Kidney capillary endothelial cell (primary cell): ENCODE results near the gene OSBPL8.
"Not testable (repeated sequence)": the region's sequence is repeated elsewhere in the genome, so short reads cannot be mapped to it uniquely, and the experiment has no call there.

ENCODE experiments used
- DNase-seq: peaks from one replicate; pipeline ENCODE4 v3.0.0-alpha.2; 2018; ENCODE audit warnings: low spot score

Gene OSBPL8

GRCh38 chr12:76422154-76422542, 137.4 kb downstream of the OSBPL8 start:
- no peak for DNase-seq

- DNase-seq: no peak
These were observed 138.5 kb downstream of the OSBPL8 start for GRCh38 chr12:76421046-76421445.

- DNase-seq: no peak
These were observed 139.3 kb downstream of the OSBPL8 start for GRCh38 chr12:76420222-76420621.

DNA sequence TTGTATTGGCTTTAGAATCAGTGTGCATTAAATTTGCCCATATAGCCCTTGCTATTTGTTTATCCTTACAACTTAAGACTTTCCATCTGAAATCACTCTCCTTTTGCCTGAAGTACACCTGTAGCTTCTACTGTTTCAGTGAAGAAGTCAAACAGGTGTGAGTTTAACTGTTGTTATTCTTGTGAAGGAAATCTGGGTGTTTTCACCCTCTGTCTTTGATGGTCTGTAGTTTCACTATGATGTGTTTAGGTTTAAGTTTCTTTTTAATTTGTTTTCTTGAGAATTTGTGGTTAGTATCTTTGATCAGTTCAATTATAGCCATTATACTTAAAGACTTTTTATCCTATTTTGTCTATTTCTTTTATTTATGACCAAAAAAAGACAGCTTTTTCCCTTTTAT, 142.5 kb downstream of the OSBPL8 start:
- DNase-seq: no peak

DNA sequence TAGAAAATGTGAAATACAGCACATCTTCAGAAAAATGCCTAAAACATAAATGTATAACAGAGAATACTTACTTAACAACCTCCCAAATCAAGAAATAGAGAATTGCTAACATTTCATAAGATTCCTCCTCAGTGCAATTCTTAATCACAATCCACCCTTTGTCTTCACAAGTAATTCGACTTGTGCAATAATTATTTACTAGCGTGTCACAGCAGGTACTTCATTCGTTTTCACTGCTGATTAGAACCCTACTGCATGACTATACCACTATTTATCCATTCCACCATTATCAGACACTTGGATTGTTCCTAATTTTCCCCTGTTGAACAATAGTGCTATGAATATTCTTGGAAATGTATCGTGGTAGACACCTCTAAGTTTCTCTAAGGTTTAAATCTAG, 146.4 kb downstream of the OSBPL8 start:
- no peak for DNase-seq

DNA sequence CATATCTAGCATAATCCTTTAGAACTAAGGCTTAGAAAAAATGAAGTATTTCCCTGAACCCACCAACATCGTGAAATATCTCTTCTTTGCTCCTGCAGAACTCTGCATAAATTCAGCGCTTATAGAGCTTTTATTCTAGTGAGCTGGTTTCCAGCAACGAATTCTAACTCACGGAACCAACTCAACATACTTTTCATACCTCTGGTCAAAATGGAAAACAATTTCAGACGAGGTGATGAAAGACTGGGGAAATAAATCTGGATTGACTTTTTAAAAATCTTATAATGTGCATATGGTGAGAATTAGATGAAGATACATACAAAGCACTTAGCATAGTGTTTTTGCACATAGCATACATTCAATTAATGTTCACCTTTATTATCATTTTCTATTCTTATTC, 148.8 kb downstream of the OSBPL8 start:
- DNase-seq: no peak

GRCh38 chr12:76410371-76410770, 149.2 kb downstream of the OSBPL8 start:
- no peak for DNase-seq

DNA sequence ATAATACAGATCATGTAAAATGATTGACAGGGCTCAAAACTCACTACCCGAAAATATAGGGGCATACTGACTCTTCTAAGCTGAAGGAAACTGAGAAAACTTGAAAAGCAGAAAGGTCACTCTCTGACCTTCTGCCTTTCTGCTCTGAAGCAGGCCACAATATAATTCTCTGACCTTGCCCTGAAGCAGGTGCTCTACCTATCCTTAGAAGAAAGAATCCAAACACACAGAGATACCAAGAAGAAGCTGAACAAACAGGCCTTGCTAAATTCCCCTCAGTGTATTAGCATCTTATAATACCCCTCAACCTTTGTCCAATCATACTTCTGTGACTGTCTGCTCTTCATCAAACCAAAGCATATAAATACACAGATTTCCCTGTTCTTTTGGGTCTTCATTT, 150.5 kb downstream of the OSBPL8 start:
- no peak for DNase-seq

DNA sequence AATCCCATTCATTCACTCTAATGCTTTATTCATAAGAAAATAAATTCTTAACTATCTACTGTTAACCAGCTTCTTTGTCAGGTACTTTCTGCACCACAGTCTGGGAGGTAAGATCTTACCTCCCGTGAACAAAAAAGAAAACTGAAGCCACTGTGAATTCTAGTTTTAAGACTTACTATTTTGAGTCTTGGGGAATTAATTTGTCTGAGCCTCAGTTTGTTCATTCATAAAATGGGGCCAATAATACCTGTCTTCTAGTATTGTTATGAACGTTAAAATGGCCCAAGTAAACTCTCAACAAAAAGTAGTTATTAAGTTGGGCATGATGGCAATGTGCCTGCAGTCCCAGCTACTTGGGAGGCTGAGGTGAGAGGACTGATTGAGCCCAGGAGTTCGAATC, 151.9 kb downstream of the OSBPL8 start:
- DNase-seq: no peak

- no peak for DNase-seq
These were observed 157.3 kb downstream of the OSBPL8 start for GRCh38 chr12:76402259-76402658.

DNA sequence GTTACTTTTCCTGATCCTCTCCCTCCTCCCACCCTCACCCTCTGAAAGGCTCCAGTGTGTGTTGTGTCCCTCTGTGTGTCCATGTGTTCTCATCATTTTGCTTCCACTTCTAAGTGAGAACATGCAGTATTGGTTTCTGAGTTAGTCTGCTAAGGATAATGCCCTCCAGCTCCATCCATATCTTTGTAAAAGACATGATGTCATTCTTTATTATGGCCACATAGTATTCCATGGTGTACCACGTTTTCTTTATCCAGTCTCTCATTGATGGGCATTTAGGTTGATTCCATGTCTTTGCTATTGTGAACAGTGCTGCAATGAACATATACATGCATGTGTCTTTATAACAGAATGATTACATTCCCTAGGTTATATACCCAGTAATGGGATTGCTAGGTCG, 159.4 kb downstream of the OSBPL8 start:
- no peak for DNase-seq

DNA sequence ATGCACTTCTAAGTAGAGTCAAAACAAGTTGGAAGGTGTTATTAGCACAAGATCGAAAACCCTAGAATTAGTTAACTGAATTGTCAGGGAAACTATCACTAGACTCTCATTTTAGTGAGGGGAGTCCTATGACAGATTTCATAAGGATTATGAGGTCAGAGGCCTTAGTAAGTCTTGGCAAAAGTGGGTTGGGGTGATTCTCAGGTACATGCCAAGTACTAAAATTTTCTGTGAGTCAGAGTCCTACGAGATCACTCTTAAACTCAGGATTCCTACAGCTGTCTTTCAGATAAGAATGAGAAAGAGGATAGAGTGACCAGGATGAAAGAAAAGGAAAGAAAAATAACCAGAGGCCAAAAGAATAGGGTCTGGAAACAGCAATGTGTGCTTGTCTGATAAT, 160.5 kb downstream of the OSBPL8 start:
- DNase-seq: no peak

DNA sequence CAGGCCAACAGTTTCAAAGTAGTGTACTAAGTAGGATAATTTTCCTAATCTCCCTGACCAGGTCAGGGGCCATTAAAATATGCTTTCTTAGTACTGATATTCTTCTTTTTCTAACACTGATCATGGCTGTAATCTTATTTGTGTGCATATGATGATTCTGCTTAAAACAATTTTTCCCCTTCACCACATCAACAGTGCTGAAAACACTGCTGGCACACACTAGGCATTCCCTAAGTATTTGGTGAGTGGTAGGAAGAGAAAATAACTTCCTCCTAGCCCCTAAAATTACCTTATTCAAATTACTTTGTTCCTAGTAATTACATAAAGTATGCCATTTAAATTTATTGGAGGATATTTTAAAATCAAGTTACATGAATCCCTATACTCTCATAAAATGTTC, 161.5 kb downstream of the OSBPL8 start:
- no peak for DNase-seq

- DNase-seq: no peak
These were observed 168.1 kb downstream of the OSBPL8 start for GRCh38 chr12:76391461-76391860.

DNA sequence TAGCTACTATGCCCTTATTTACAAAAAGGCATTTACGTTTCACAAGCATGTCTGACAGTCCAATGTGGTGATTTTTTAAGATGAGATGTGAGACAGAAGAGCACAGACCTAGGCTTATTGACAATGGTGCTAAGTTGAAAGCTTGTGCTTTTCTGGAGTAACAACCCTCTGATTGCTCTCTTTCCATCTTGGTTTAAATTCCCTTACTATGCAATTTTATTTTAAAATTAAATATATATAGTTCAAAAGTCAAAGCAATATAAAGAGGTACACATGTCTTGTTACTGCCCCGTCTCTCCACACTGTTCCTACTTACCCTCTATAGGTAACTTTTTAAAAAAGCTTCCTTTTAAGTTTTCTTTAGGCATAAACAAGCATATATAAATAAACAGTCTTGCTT, 172.0 kb downstream of the OSBPL8 start:
- DNase-seq: no peak

- no peak for DNase-seq
These were observed 175.0 kb downstream of the OSBPL8 start for GRCh38 chr12:76384560-76384959.

GRCh38 chr12:76383988-76384387, 175.6 kb downstream of the OSBPL8 start:
- DNase-seq: no peak

DNA sequence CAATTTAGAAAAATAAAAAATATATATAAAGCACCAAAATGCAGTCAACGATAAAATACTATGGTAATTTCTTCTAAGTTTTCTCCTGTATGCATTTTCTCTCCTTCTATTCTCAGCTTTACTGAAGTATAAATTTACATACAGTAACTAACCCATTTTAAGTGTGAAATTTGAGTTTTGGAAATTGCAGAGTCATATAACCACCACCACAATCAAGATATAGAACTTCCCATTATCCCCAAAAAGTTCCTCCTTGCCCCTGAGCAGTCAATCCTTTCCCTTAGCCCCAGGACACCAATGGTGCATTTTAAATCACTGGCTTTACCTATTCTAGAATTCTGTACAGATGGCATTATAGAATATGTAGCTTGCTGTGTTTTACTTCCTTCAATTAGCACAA, 180.3 kb downstream of the OSBPL8 start:
- no peak for DNase-seq

- not testable (repeated sequence) for DNase-seq
These were observed 182.7 kb downstream of the OSBPL8 start for GRCh38 chr12:76376876-76377275.

DNA sequence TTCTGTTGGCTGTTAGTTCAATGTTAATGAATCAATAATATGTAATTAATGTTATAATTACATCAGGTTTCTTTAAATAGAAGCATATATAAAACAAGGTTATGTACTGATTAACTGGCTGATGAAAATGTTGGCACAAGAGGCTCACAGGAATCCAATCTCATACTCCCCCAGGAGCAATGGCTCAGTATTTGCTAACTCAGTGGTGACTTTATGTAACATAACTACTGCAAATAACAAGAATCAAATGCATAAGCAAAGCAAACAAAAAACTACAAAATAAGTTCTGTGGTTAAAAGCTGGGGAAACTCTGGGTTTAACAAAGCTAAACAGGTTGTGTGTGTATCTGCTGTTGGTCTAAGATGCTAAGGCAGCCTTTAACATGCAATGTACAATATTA, 183.6 kb downstream of the OSBPL8 start:
- no peak for DNase-seq

GRCh38 chr12:76375470-76375869, 184.1 kb downstream of the OSBPL8 start:
- DNase-seq: no peak

DNA sequence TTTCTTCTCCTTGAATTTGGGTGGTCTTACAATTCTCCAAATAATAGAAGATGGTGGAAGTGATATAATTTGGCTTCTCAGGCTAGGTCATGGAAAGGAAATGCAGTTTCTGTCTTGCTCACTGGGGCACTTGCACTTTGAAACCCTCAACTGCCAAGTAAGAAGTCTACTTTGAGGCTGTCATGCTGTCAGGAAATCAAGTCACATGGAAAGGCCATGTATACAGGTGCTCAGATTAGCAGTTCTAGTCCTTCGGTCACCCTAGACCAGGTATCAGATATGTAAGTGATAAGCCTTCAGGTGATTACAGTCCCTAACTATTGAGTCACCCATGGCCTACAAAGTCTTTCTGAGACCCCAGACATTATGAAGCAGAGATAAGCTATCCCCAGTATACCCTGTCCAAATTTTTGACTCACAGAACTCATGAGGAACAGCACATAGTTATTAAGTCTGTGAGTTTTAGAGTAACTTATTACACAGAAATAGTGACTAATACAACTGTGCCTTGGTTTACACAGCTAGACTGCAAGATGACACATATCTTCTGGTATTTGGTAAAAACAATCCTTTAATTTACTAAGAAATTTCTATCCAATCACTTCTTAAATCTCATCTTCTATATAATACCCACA, 185.1 kb downstream of the OSBPL8 start:
- DNase-seq: no peak

GRCh38 chr12:76368230-76368629, 191.3 kb downstream of the OSBPL8 start:
- DNase-seq: no peak

DNA sequence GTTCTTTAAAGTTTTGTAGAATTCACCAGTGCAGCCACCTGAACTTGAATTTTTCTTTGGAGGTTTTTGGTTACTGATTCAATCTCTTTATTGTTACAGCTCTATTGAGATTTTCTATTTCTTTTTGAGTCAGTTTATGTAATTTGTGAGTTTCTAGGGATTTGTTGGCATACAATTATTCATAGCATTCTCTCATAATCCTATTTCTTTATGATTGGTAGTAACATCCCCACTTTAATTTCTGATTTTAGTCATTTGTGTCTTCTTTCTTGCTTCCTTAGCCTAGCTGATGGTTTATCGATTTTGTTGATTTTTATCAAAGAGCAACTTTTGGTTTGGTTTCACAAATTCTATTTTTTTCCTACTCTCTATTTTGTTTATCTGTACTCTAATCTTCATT, 193.4 kb downstream of the OSBPL8 start:
- no peak for DNase-seq

DNA sequence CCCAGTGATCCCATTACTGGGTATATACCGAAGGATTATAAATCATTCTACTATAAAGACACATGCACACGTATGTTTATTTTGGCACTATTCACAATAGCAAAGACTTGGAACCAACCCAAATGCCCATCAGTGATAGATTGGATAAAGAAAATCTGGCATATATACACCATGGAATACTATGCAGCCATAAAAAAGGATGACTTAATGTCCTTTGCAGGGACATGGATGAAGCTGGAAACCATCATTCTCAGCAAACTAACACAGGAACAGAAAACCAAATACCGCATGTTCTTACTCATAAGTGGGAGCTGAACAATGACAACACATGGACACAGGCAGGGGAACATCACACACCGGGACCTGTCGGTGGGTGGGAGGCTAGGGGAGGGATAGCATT, 195.4 kb downstream of the OSBPL8 start:
- not testable (repeated sequence) for DNase-seq
